ENCODE data around the gene RANBP3.

- TF ChIP-seq, protein P1, sequence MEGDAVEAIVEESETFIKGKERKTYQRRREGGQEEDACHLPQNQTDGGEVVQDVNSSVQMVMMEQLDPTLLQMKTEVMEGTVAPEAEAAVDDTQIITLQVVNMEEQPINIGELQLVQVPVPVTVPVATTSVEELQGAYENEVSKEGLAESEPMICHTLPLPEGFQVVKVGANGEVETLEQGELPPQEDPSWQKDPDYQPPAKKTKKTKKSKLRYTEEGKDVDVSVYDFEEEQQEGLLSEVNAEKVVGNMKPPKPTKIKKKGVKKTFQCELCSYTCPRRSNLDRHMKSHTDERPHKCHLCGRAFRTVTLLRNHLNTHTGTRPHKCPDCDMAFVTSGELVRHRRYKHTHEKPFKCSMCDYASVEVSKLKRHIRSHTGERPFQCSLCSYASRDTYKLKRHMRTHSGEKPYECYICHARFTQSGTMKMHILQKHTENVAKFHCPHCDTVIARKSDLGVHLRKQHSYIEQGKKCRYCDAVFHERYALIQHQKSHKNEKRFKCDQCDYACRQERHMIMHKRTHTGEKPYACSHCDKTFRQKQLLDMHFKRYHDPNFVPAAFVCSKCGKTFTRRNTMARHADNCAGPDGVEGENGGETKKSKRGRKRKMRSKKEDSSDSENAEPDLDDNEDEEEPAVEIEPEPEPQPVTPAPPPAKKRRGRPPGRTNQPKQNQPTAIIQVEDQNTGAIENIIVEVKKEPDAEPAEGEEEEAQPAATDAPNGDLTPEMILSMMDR (IDR thresholded peaks at IDR 0.05 in 4 of 5, conservative IDR thresholded peaks at IDR 0.05 in 1 of 5) = no peak
- no peak for TF ChIP-seq POLR2A (IDR thresholded peaks at IDR 0.05)
These were observed 86.4 kb downstream of the RANBP3 start for GRCh38 chr19:5891572-5891937.

All from gastrocnemius medialis (tissue), 4 donors.